ENCODE results near the gene NTN4.
"Not testable (repeated sequence)": the region's sequence is repeated elsewhere in the genome, so short reads cannot be mapped to it uniquely, and the experiment has no call there.

Gene NTN4

DNA sequence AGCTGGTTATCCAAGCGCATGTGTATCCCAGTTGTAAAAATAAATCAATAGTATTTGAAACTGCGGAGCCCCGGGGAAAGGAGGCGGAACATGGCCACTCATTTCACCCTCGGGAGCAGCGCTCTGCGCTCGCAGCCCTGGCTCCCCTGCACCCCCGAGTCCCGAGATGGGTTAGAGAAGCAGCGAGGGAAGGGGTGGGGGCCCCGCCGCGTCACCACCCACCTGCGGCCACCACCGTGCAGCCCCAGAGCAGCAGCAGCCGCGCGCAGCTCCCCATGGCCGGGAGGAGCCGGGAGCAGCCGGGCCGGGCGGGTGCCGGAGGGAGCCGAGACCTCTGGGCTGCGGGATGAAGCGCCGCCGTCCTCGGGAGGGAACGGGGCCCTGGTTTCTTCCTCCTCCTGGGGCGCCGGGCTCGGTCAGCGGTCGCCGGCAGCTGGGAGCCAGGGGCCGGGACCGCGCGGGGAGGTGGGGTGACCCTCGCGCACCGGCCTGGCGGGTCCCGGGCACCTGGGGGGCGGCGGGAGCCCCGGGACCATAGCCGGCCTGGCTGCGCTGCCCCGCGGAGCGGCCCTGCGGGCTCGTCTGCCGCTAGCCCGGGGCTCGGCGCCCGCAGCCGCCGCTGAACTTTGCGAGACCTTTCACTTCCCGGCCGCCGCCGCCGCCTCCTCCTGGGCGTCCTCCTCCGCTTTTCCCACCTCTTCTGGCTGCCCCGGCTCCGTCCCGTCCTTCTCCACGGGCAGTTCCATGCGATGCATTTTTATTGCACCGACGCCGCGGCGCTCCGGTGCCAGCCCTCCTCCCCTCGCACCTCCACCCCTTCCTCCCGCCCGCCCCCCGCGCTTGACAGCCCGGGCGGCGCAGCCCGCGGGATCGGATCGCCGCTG is at the start of gene NTN4:
Gene NTN4 (minus strand): TSS at position 732 of the 884 bp plus-strand sequence. CDS start 455 bp downstream, at position 277.
- no peak for DNase-seq

- peak; percentile 65 for DNase-seq
Measured at GRCh38 chr12:95838125-95838524, 47.6 kb upstream of the NTN4 start.

- no peak for DNase-seq
Measured at GRCh38 chr12:95837240-95838038, 46.9 kb upstream of the NTN4 start.

- no peak for DNase-seq
Measured at GRCh38 chr12:95836630-95837239, 46.2 kb upstream of the NTN4 start.

DNA sequence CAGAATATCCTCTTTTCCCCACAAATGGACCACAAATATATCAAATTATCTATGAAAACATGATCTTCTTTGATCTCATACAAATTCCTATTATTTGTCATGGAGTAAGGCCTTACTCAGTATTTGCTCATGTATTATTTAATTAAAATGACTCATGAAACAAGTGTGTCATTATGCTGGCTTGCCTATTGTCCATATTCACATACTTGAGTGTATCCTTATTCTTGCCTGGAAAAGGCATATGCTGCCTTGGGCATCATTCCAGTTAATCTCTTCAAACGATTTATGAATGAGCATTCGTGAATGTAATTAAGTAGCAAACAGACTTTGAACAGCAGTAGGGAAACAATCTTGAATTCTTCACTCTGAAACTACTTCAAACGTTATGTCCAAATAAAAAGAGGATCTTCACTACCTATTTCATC is 45.6 kb upstream of the NTN4 start:
- DNase-seq = no peak

- no peak for DNase-seq
Measured at GRCh38 chr12:95834572-95834971, 44.0 kb upstream of the NTN4 start.

- DNase-seq = no peak
Measured at GRCh38 chr12:95830335-95831089, 39.9 kb upstream of the NTN4 start.

DNA sequence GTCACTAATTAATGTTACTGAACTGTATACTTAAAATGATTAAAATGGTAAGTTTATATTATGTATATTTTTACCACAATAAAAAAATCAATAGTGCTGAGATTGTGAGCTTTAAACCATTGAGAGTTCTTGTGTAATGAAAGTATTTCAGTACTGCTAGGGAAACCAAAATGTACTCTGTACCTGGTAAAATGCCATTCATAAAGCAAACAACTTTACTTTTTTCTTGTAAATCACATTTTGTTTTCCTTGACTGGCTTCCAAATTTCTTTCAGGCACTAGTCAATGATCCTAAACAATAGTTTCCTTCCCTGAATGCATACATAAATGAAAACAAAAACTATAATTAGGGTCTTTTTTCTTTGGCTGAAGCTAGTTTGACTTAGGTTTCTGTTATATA is 38.8 kb upstream of the NTN4 start:
- DNase-seq = no peak

- peak; percentile 4 for DNase-seq
Measured at GRCh38 chr12:95820096-95820703, 29.6 kb upstream of the NTN4 start.

- peak; percentile 41 for DNase-seq
Measured at GRCh38 chr12:95815632-95816212, 25.2 kb upstream of the NTN4 start.

DNA sequence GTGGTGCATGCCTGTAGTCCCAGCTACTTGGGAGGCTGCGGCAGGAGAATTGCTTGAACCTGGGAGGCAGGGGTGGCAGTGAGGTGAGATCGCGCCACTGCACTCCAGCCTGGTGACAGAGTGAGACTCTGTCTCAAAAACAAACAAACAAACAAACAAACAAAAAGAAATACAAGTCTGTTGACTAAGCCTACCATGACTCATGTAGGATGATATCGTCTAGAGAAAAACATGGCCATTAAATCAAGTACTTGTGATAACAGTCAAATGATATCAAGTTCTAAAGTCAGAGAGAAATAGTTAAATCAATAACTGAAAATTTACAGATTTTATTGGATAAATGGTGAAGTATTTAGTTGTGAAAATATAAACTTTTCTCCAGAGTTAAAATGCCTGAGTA is 21.6 kb upstream of the NTN4 start:
- DNase-seq = not testable (repeated sequence)

- DNase-seq = no peak
Measured at GRCh38 chr12:95810411-95810810, 19.8 kb upstream of the NTN4 start.

- DNase-seq = no peak
Measured at GRCh38 chr12:95809000-95809680, 18.6 kb upstream of the NTN4 start.

DNA sequence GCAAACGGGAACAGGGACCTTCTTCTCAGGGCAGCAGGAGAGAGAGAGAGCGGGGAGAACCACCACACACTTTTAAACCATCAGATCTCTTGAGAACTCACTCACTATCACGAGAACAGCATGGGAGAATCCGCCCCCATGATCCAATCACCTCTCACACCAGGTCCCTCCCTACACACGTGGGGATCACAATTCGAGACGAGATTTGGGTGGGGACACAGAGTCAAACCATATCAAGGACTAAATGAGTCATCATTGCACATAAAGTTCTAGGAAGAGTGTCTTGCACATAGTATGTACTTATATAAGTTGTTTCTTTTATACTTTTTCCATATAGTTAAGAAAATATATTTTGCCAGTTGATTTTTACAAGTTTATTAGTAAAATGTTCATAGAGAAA is 17.6 kb upstream of the NTN4 start:
- DNase-seq = no peak

DNA sequence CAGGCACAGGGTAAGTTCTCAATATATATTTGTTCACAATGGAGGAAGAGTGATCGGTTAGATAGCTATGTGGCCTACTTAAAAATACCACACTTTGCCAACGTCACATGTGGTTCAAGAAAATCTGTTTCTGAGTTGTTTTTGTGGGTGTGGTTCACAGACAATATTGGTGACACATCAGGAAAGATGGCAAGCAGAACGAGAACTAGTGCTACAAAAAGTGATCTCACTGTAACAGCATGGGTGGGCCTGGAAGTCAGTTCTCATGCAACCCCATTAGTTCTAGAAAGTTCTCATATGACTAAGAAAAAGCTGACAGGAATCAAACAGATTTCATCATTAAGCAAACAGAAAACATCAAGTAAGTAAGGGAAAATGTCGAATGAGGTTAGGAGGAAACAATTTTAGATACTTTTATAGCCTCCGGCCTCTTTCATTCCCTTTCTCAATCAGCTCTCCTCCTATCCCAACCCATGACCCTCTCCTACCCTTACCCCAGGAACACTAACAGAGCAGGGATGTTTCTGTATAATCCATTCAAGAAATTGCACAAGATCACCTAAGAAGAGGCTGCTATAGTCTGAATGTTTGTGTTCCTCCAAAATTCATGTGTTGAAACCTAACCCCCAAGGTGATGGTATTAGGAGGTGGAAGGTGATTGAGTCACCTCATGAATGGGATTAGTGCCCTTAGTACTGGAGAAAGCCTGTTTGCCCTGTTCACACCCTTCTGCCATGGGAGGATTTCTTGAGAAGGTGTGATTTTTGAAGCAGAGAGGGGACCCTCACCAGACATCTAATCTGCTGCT is 15.5 kb upstream of the NTN4 start:
- DNase-seq = no peak

- DNase-seq = no peak
Measured at GRCh38 chr12:95804291-95804690, 13.7 kb upstream of the NTN4 start.

DNA sequence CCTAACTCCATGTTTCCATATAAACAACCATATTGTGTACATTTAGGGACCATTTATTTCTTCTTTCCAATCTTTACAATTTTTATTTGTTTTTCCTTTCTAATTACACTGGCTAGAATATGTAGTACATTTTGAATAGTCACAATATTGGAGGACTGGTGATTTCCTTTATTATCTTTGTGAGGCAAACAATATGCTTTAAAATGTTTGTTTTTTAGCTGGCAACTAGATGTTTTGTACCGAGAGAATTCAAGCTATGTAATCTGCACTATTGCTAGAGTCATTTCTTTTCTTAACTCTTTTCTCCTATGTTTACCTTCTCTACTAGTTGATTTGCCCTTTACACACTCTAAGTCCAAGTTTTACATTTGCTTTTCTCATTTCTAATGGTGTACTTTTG is 13.3 kb upstream of the NTN4 start:
- no peak for DNase-seq

DNA sequence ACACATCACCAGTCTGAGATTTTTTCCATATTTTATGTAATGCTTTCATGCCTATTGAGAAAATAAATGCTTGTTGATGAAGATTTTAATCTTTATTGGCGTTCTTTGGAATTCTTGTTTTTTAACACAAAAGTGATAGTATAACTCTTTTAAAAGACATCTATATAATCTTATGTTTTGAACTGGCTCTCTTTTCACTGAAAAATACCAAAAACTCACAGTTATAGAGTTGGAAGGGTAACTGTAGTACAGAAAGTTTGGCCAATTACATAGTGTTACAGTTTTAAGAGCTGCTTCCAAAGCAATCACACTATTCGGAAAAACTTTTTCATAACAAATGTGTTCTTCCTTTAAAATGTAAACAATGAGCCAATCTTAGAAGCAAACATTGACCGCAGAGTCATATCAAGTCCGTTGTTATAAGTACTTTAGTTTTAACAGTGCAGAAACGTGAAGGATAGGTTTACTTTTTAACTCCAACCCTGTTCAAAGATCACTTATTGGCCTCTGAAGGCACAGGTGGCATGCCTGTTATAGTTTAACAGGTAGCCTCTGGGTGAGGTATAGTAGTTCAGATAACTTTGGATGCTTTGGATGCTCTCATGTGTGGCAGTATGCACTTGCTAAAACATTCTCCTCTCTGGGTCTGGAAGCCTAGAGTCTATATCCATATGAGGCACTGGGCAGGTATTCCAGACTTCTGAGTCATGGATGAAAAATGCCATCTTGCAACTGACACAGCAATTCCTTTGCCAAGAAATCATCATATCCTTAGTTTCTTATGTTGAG is 12.1 kb upstream of the NTN4 start:
- no peak for DNase-seq

GRCh38 chr12:95796982-95797289 is 6.4 kb upstream of the NTN4 start:
- no peak for DNase-seq
